K562 (cell line): ENCODE results near the gene PBXIP1. TPM values are rescaled to one million over a fixed set of nuclear protein-coding genes. Genes with fewer than 3 reads are reported as not detected.

Experiments used
- AFF1 ChIP-seq, 2 experiments: fragments of 450-650 bp; IDR thresholded peaks; 2 replicates each; pipeline ENCODE4 v1.6.1; 2018; ENCODE audit warnings: mild to moderate bottlenecking in 2 of 2, low read depth in 1 of 2; ENCODE audit not compliant: partially characterized antibody in 2 of 2
- ARID3A ChIP-seq: IDR thresholded peaks from 2 replicates; pipeline ENCODE4 v1.6.1; 2012; ENCODE audit warnings: low read depth, low read length, improper control_type of control experiment, borderline replicate concordance
- ATF1 ChIP-seq, 2 experiments: fragments of 450-650 bp in 1 of 2; IDR thresholded peaks; 2 replicates each; pipeline ENCODE4 v1.6.1; 2016; ENCODE audit warnings: missing compliant biosample characterization in 1 of 2, missing genetic modification characterization in 1 of 2
- CREBBP ChIP-seq: IDR thresholded peaks from one replicate; pipeline ENCODE4 v1.6.1; 2012; ENCODE audit warnings: low read depth, mild to moderate bottlenecking, control low read depth, inconsistent platforms, low read length
- HDAC2 ChIP-seq: fragments of 450-650 bp; IDR thresholded peaks from 2 replicates; pipeline ENCODE4 v1.6.1; 2016; ENCODE audit warnings: mild to moderate bottlenecking
- POLR2AphosphoS5 ChIP-seq: IDR thresholded peaks from 2 replicates; pipeline ENCODE4 v1.6.1; 2011; ENCODE audit warnings: mild to moderate bottlenecking, low read depth, low read length, moderate library complexity; ENCODE audit not compliant: control insufficient read depth, insufficient read depth
- REST ChIP-seq, 2 experiments: fragments of 450-650 bp; formaldehyde crosslinking in 1 of 2; IDR thresholded peaks; 2 replicates each; pipeline versions ENCODE4 v1.4.0 to v1.6.1; 2014 to 2020; ENCODE audit warnings: mild to moderate bottlenecking in 2 of 2, borderline replicate concordance in 1 of 2, low read depth in 1 of 2
- TBP ChIP-seq: optimal IDR thresholded peaks from 2 replicates; pipeline ENCODE3; 2011; ENCODE audit warnings: low read depth, low read length, improper control_type of control experiment
- YY1 ChIP-seq, 3 experiments: IDR thresholded peaks; 2 replicates each; pipeline ENCODE4 v1.6.1; 2011; ENCODE audit warnings: low read length in 2 of 3, mild to moderate bottlenecking in 2 of 3, moderate library complexity in 2 of 3, borderline replicate concordance in 1 of 3, control low read depth in 1 of 3, low read depth in 1 of 3; ENCODE audit not compliant: insufficient read depth in 3 of 3, insufficient replicate concordance in 2 of 3, control insufficient read depth in 1 of 3, insufficient read length in 1 of 3; ENCODE audit errors: extremely low read depth in 1 of 3
- ZBTB17 ChIP-seq: fragments of 450-650 bp; formaldehyde crosslinking; IDR thresholded peaks from 2 replicates; pipeline ENCODE4 v1.4.0; 2020; ENCODE audit warnings: mild to moderate bottlenecking
- ZNF41 ChIP-seq: fragments of 250-450 bp; sonication (Bioruptor Pico); conservative IDR thresholded peaks from 2 replicates; pipeline ENCODE4 v1.4.0; 2020; ENCODE audit warnings: mild to moderate bottlenecking
- polyA plus RNA-seq, 8 experiments: library from polyadenylated mRNA; depleted of rRNA in 4 of 8; stranded (reverse) in 5 of 8; unstranded in 3 of 8; fragments of >200 nt; fragmentation: Nextera tagmentation in 2 of 8; fragmentation: Illumina TruSeq in 1 of 8; extraction: Ambion mirVana in 2 of 8; extraction: Trizol in 1 of 8; gene quantifications; 2 replicates each; pipeline versions ENCODE4 v1.2.1 to v1.2.3, GENCODE V29; 2011 to 2014; ENCODE audit warnings: inconsistent platforms in 1 of 8, missing spikeins in 1 of 8
- total RNA-seq, 7 experiments: library from RNA; depleted of rRNA in 6 of 7; stranded (reverse); fragments of >200 nt in 6 of 7; fragmentation: Illumina TruSeq in 2 of 7; extraction: Trizol in 2 of 7; gene quantifications; 2 replicates each; pipeline versions ENCODE4 v1.2.1 to v1.2.3, GENCODE V29; 2011 to 2021; ENCODE audit warnings: low replicate concordance in 1 of 7

The PBXIP1 gene
- total and polyA plus RNA-seq, 9 of the 15 experiments (the other 6 are each of a cell fraction or from before 2014, with no cell fraction given): 0.13 to 8.3 (median 5.8) TPM

- TF ChIP-seq AFF1 (IDR thresholded peaks at IDR 0.05; ENCODE audit: low read depth in 1 of 2, partially characterized antibody in 2 of 2) (peak in 1 of 2 experiments; percentile 34), ZNF41 (0 out of 2 replicates have a peak, but pooled peaks have one; percentile 25), ZBTB17 (no peak), HDAC2 (peak; percentile 87), CREBBP (no peak), ATF1 (CRISPR knock-in tag; IDR thresholded peaks at IDR 0.05) (no peak), ATF1 (tag; IDR thresholded peaks at IDR 0.05) (peak; percentile 91), YY1 (IDR thresholded peaks at IDR 0.05; ENCODE audit: borderline replicate concordance in 1 of 3, control insufficient read depth in 1 of 3, extremely low read depth in 1 of 3, insufficient read depth in 3 of 3, insufficient read length in 1 of 3, insufficient replicate concordance in 2 of 3, low read depth in 1 of 3, low read length in 2 of 3) (peak in 1 of 3 experiments; percentile 54), TBP (peak; percentile 85), POLR2AphosphoS5 (peak; percentile 70; the same call in 1 of the 2 replicates), ARID3A (peak; percentile 94), REST (IDR thresholded peaks at IDR 0.05; ENCODE audit: borderline replicate concordance) (peak; percentile 58), REST (CRISPR knock-in tag; IDR thresholded peaks at IDR 0.05; ENCODE audit: low read depth) (no peak)
Measured at GRCh38 chr1:154982897-154983648, 27.2 kb upstream of the PBXIP1 start, which contains the start of gene FLAD1 (continued).
